GM19351 (cell line): Measurements from ENCODE around the gene PDE4D.
"Not testable (repeated sequence)": the region's sequence is repeated elsewhere in the genome, so short reads cannot be mapped to it uniquely, and the experiment has no call there.

Experiments used
- ATAC-seq: cut with Tn5 transposase; IDR thresholded peaks from one replicate; pipeline ENCODE4 v1.9.1; 2021; ENCODE audit warnings: mild to moderate bottlenecking, moderate library complexity; ENCODE audit not compliant: unreplicated experiment

PDE4D gene

GRCh38 chr5:59445741-59446140 is 447.8 kb downstream of the PDE4D start:
- ATAC-seq = no peak

GRCh38 chr5:59439303-59439702 is 454.2 kb downstream of the PDE4D start:
- ATAC-seq = no peak

GRCh38 chr5:59437176-59437575 is 456.4 kb downstream of the PDE4D start:
- ATAC-seq = no peak

GRCh38 chr5:59436364-59437148 is 457.0 kb downstream of the PDE4D start:
- ATAC-seq = no peak

GRCh38 chr5:59433174-59433573 is 460.4 kb downstream of the PDE4D start:
- no peak for ATAC-seq

- no peak for ATAC-seq
Measured at GRCh38 chr5:59430066-59430685, 463.4 kb downstream of the PDE4D start.

- no peak for ATAC-seq
Measured at GRCh38 chr5:59428391-59428790, 465.1 kb downstream of the PDE4D start.

- no peak for ATAC-seq
Measured at GRCh38 chr5:59424515-59424914, 469.0 kb downstream of the PDE4D start.

GRCh38 chr5:59423021-59423420 is 470.5 kb downstream of the PDE4D start:
- ATAC-seq = no peak

GRCh38 chr5:59421986-59422941 is 471.3 kb downstream of the PDE4D start:
- ATAC-seq = no peak

- ATAC-seq = no peak
Measured at GRCh38 chr5:59420596-59420995, 472.9 kb downstream of the PDE4D start.

GRCh38 chr5:59418808-59419207 is 474.7 kb downstream of the PDE4D start:
- ATAC-seq = no peak

GRCh38 chr5:59416451-59416850 is 477.1 kb downstream of the PDE4D start:
- no peak for ATAC-seq

- no peak for ATAC-seq
Measured at GRCh38 chr5:59416026-59416425, 477.5 kb downstream of the PDE4D start.

- no peak for ATAC-seq
Measured at GRCh38 chr5:59412428-59412827, 481.1 kb downstream of the PDE4D start.

- not testable (repeated sequence) for ATAC-seq
Measured at GRCh38 chr5:59408997-59409396, 484.5 kb downstream of the PDE4D start.

GRCh38 chr5:59407967-59408366 is 485.6 kb downstream of the PDE4D start:
- ATAC-seq = no peak

GRCh38 chr5:59401637-59402036 is 491.9 kb downstream of the PDE4D start:
- no peak for ATAC-seq

- ATAC-seq = not testable (repeated sequence)
Measured at GRCh38 chr5:59394956-59395355, 498.6 kb downstream of the PDE4D start.

GRCh38 chr5:59393585-59394420 is 499.7 kb downstream of the PDE4D start:
- no peak for ATAC-seq
